GM19468 (cell line): ENCODE data around the gene FXR2.
"Not testable (repeated sequence)": the region's sequence is repeated elsewhere in the genome, so short reads cannot be mapped to it uniquely, and the experiment has no call there.

Experiments used
- ATAC-seq: cut with Tn5 transposase; IDR thresholded peaks from one replicate; pipeline ENCODE4 v1.9.1; 2021; ENCODE audit warnings: mild to moderate bottlenecking, moderate library complexity, moderate number of reproducible peaks; ENCODE audit not compliant: unreplicated experiment; ENCODE audit errors: extremely low read depth

The FXR2 gene

GRCh38 chr17:7631398-7632380, 17.0 kb upstream of the FXR2 start:
- ATAC-seq: no peak

- ATAC-seq: no peak
Observed at GRCh38 chr17:7629939-7630571, 15.4 kb upstream of the FXR2 start, which contains the start of gene SHBG. Gene SHBG (plus strand): TSS chr17:7630135. CDS start chr17:7630173, 38 bp downstream.

- no peak for ATAC-seq
Observed at GRCh38 chr17:7627250-7628121, 12.8 kb upstream of the FXR2 start, which contains the start of gene SAT2. Gene SAT2 (minus strand): TSS chr17:7627821. CDS start chr17:7627635, 186 bp downstream.

- ATAC-seq: no peak
Observed at GRCh38 chr17:7626956-7627249, 12.2 kb upstream of the FXR2 start.

- no peak for ATAC-seq
Observed at GRCh38 chr17:7626307-7626706, 11.6 kb upstream of the FXR2 start.

GRCh38 chr17:7625749-7626148, 11.1 kb upstream of the FXR2 start:
- not testable (repeated sequence) for ATAC-seq

- no peak for ATAC-seq
Observed at GRCh38 chr17:7623661-7624060, 9.0 kb upstream of the FXR2 start.

GRCh38 chr17:7620835-7621234, 6.1 kb upstream of the FXR2 start:
- no peak for ATAC-seq

- no peak for ATAC-seq
Observed at GRCh38 chr17:7618608-7619007, 3.9 kb upstream of the FXR2 start.

- ATAC-seq: no peak
Observed at GRCh38 chr17:7615265-7615747, 609 bp upstream of the FXR2 start.

GRCh38 chr17:7613769-7614424, 800 bp downstream of the FXR2 start:
- no peak for ATAC-seq

- ATAC-seq: no peak
Observed at GRCh38 chr17:7612294-7612640, 2.4 kb downstream of the FXR2 start.

GRCh38 chr17:7611635-7612293, 2.9 kb downstream of the FXR2 start:
- no peak for ATAC-seq

- ATAC-seq: no peak
Observed at GRCh38 chr17:7610641-7611040, 4.1 kb downstream of the FXR2 start.

- ATAC-seq: no peak
Observed at GRCh38 chr17:7606280-7606679, 8.4 kb downstream of the FXR2 start.

GRCh38 chr17:7597561-7597960, 17.1 kb downstream of the FXR2 start:
- ATAC-seq: not testable (repeated sequence)

GRCh38 chr17:7593296-7593695, 21.4 kb downstream of the FXR2 start:
- no peak for ATAC-seq

- no peak for ATAC-seq
Observed at GRCh38 chr17:7592422-7593021, 22.2 kb downstream of the FXR2 start.

GRCh38 chr17:7591596-7591995, 23.1 kb downstream of the FXR2 start:
- no peak for ATAC-seq
